Coronary artery (tissue), 2 donors: ENCODE results near the gene SLC25A12.
A peak's percentile ranks its signal among the peaks of the same experiment; 100 is the strongest.

Experiments used
- DNase-seq: peaks from one replicate; pipeline ENCODE4 v3.0.0-alpha.2; 2017; ENCODE audit warnings: low spot score
- H3K27ac ChIP-seq, 2 donors: fragments of 200-600 bp; sonication (generic); one replicate each; pipeline ENCODE4 v1.5.1; 2016 to 2019
- H3K4me3 ChIP-seq: fragments of 200-600 bp; sonication (generic); 2 replicates; pipeline ENCODE4 v1.5.1; 2016; ENCODE audit warnings: mild to moderate bottlenecking, moderate library complexity
- CTCF ChIP-seq: fragments of 200-600 bp; sonication (generic); IDR thresholded peaks from one replicate; pipeline ENCODE4 v1.5.1; 2019; ENCODE audit warnings: antibody characterized with exemption

The SLC25A12 gene

GRCh38 chr2:171923206-171923605, 29.2 kb upstream of the SLC25A12 start:
- H3K27ac ChIP-seq = peak overlapping the region; percentile 85 to 98
- peak overlapping the region; percentile 98 for H3K4me3 ChIP-seq
- no peak for TF ChIP-seq CTCF
- no peak for DNase-seq

DNA sequence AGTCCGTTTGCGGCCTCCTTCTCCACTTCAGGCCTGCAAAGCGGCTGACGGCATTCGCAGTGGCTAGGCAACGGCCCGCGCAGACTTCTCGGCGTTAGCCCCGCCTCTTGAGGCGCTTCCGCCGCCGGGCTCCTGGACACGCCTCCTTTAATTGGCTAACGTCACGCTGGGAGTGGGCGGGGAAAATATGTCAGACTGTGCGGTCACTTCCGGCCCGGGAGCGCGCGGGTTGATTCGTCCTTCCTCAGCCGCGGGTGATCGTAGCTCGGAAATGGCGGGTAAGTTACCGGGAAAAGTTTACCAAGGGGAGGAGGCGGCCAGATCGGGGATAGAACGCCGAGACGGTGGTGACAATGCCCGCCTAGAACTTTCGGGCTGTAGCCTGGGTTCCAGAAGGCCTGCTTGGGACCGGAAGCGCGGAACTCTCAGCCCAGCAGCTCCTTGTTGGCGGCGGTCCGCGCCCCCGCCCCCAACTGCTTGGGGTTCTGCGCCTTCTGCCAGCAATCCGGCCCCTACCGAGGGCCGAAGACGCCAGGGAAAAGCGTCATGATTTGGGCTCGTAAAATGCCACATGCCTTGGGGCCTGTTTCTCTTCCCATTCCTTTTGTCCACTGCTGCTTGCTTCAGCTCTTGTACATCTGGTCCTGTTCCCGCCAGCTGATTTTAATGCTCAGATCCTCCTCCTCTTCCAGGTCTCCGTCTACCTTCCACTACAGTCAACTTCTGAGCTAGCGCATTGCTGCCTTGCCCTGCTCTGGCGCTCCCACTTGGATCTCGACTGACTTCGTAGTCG, 28.4 kb upstream of the SLC25A12 start, which contains the start of gene HAT1:
Gene HAT1, plus strand, starts transcription at position 232 of the 793 bp plus-strand sequence. Its CDS starts 40 bp downstream, at position 272.
- H3K27ac ChIP-seq = peak within 1 kb of the TSS; percentile 85 to 98
- peak; percentile 98 for DNase-seq
- no peak for TF ChIP-seq CTCF
- H3K4me3 ChIP-seq = peak within 1 kb of the TSS; percentile 98

- no peak for TF ChIP-seq CTCF
- peak overlapping the region; percentile 85 to 98 for H3K27ac ChIP-seq
- peak overlapping the region; percentile 98 for H3K4me3 ChIP-seq
- no peak for DNase-seq
These were observed 27.9 kb upstream of the SLC25A12 start for GRCh38 chr2:171921970-171922229.

DNA sequence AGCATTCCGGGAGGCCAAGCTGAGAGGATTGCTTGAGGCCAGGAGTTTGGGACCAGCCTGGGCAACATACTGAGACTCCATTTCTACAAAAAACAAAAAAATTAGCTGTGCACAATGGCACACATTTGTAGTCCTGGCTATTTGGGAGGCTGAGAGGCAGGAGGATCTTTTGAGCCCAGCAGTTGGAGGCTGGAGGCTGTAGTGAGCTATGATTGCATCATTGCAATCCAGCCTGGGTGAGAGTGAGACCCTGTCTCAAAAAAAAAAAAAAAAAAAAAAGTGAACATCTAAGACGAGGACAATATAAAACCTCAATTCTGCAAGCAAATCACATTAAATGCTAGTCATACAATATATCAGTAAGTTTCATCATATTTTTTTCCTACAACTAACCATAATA, 25.4 kb upstream of the SLC25A12 start:
- no peak for DNase-seq
- H3K4me3 ChIP-seq = no peak overlapping the region
- H3K27ac ChIP-seq = no peak overlapping the region
- TF ChIP-seq CTCF = no peak

- Histone ChIP-seq H3K27ac (no peak overlapping the region), H3K4me3 (no peak overlapping the region)
- TF ChIP-seq CTCF = no peak
- no peak for DNase-seq
These were observed 19.5 kb upstream of the SLC25A12 start for GRCh38 chr2:171913517-171913916.

- TF ChIP-seq CTCF = no peak
- H3K27ac ChIP-seq = no peak overlapping the region
- H3K4me3 ChIP-seq = no peak overlapping the region
- no peak for DNase-seq
These were observed 16.4 kb upstream of the SLC25A12 start for GRCh38 chr2:171910494-171910893.

DNA sequence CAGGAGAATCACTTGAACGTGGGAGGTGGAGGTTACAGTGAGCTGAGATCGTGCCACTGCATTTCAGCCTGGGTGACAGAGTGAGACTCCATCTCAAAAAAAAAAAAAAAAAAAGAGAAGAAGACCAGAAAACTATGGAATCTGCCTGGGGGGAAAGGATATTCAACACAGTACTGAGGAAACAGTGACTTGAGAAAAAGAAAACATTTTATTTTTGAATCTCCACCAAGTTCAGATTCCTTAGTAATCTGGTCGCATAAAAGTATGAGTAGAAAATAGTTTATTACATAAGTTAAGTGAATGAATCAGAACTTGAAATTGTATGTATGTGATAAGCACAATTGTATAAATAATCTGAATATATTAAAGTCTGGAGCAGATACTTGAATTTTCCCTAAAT, 15.2 kb upstream of the SLC25A12 start:
- no peak for DNase-seq
- no peak overlapping the region for H3K27ac ChIP-seq
- no peak for TF ChIP-seq CTCF
- no peak overlapping the region for H3K4me3 ChIP-seq
